Fibroblast of lung (primary cell): ENCODE measurements around the gene ANKRD13D.

Experiments
- EZH2 ChIP-seq: IDR thresholded peaks from 2 replicates; pipeline ENCODE4 v1.5.1; 2012; ENCODE audit warnings: low read length, control low read depth, mild to moderate bottlenecking; ENCODE audit errors: missing control alignments
- TF ChIP-seq, protein P1 (sequence below), 2 donors: IDR thresholded peaks in 1 of 2; conservative IDR thresholded peaks in 1 of 2; 1 replicate in 1 of 2; 2 replicates in 1 of 2; pipeline ENCODE4 v1.5.1; 2011 to 2012; ENCODE audit warnings: low read length in 2 of 2, control low read depth in 1 of 2, inconsistent platforms in 1 of 2, low read depth in 1 of 2, mild to moderate bottlenecking in 1 of 2

DNA sequence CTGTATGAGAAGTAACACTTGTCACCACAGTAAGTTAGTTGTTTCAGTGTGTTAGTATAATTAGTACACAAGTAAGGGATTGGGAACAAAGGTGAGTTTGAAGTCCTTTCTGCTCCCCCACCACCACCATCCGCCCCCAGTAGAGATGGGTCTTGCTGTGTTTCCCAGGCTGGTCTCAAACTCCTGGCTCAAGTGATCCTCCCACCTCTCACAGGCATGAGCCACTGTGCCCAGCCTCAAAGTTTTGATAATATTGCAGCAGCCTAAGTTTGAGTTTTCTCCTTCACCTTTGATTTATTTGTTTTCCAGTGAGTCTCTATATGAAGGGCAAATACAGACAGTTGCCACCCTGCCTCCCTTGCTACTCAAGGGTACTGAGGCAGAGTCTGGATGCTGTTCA, 46.6 kb upstream of the ANKRD13D start:
- TF ChIP-seq, protein P1, sequence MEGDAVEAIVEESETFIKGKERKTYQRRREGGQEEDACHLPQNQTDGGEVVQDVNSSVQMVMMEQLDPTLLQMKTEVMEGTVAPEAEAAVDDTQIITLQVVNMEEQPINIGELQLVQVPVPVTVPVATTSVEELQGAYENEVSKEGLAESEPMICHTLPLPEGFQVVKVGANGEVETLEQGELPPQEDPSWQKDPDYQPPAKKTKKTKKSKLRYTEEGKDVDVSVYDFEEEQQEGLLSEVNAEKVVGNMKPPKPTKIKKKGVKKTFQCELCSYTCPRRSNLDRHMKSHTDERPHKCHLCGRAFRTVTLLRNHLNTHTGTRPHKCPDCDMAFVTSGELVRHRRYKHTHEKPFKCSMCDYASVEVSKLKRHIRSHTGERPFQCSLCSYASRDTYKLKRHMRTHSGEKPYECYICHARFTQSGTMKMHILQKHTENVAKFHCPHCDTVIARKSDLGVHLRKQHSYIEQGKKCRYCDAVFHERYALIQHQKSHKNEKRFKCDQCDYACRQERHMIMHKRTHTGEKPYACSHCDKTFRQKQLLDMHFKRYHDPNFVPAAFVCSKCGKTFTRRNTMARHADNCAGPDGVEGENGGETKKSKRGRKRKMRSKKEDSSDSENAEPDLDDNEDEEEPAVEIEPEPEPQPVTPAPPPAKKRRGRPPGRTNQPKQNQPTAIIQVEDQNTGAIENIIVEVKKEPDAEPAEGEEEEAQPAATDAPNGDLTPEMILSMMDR (conservative IDR thresholded peaks at IDR 0.05 in 1 of 2, IDR thresholded peaks at IDR 0.05 in 1 of 2; ENCODE audit: low read depth in 1 of 2, low read length in 2 of 2), result no peak
- TF ChIP-seq EZH2, result no peak
